NB4 (cell line): ENCODE results near the gene LAMB3.

Experiments
- DNase-seq: peaks from one replicate; pipeline ENCODE4 v3.0.0; 2010; ENCODE audit warnings: low read depth
- H3K4me3 ChIP-seq: one replicate; pipeline ENCODE4 v1.5.1; 2011; ENCODE audit warnings: mild to moderate bottlenecking, low read depth, low read length, moderate library complexity
- MYC ChIP-seq: IDR thresholded peaks from 2 replicates; pipeline ENCODE4 v1.6.1; 2011; ENCODE audit warnings: low read depth, low read length
- POLR2A ChIP-seq: IDR thresholded peaks from 2 replicates; pipeline ENCODE4 v1.6.1; 2011; ENCODE audit warnings: mild to moderate bottlenecking; ENCODE audit not compliant: insufficient read length; ENCODE audit errors: extremely low read depth
- TF ChIP-seq, protein P1 (sequence below): IDR thresholded peaks from one replicate; pipeline ENCODE4 v1.5.1; 2012; ENCODE audit warnings: low read depth, low read length
- TF ChIP-seq, protein P2 (sequence below): IDR thresholded peaks from 2 replicates; pipeline ENCODE4 v1.6.1; 2011; ENCODE audit warnings: low read depth, low read length

Gene LAMB3

DNA sequence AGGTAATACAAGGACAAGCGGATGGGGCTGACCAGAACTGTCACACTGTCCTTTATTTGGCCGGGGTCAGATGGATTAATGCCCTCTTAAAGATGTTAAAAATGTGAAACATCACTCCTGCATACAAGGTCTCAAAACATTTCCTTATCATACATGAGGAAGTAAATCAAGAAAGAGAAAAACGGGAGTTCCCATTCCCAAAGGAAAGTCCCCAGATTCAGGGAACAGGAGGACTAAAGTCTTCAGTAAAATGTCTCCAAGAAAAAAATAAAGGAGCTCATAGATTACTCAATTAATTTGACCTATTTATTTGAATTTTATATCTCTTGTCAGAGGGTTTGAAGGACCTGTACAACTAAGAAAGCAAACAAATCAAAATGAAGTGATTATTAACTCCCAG is 39.0 kb upstream of the LAMB3 start:
- no peak overlapping the region for H3K4me3 ChIP-seq
- TF ChIP-seq, protein P1, sequence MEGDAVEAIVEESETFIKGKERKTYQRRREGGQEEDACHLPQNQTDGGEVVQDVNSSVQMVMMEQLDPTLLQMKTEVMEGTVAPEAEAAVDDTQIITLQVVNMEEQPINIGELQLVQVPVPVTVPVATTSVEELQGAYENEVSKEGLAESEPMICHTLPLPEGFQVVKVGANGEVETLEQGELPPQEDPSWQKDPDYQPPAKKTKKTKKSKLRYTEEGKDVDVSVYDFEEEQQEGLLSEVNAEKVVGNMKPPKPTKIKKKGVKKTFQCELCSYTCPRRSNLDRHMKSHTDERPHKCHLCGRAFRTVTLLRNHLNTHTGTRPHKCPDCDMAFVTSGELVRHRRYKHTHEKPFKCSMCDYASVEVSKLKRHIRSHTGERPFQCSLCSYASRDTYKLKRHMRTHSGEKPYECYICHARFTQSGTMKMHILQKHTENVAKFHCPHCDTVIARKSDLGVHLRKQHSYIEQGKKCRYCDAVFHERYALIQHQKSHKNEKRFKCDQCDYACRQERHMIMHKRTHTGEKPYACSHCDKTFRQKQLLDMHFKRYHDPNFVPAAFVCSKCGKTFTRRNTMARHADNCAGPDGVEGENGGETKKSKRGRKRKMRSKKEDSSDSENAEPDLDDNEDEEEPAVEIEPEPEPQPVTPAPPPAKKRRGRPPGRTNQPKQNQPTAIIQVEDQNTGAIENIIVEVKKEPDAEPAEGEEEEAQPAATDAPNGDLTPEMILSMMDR: no peak
- no peak for TF ChIP-seq MYC
- TF ChIP-seq, protein P2, sequence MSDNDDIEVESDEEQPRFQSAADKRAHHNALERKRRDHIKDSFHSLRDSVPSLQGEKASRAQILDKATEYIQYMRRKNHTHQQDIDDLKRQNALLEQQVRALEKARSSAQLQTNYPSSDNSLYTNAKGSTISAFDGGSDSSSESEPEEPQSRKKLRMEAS: no peak
- no peak for TF ChIP-seq POLR2A
- no peak for DNase-seq

DNA sequence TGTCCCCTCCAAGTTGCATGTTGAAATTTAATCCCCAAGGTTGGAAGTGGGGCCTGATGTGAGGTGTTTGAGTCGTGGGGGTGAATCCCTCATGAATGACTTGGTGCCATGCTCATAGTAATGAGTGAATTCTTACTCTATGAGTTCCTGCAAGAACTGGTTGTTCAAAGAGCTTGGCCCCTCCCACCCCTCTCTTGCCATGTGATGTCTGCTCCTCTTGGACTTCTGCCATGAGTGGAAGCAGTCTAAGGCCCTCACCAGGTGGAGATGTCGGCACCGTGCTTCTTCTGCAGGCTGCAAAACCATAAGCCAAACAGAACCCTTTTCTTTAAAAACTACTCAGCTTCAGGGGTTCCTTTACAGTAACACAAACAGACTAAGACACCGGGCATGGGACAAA is 37.3 kb upstream of the LAMB3 start:
- TF ChIP-seq, protein P1: no peak
- DNase-seq: no peak
- H3K4me3 ChIP-seq: no peak overlapping the region

DNA sequence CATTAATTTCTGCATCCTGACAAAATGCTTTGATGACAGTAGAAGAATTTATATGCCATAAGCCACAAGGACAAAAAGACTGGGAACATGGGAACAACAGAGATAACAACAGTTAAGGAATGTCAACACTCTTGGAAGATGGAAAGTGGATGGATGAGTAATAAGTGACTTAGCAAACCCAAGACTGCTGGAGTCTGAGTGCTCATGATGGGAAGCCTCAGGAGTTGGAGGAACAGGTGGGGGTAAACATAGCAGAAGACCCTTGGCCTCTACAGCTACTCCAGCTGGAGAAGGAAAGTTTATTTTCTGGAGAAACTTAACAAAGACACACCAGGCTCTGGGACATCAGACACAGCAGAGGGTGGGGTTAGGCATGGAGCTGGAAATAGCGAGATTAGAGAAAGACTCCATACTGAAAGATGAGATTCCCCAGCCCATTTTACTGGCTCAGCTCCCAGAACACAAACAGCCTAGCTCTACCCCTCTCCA is 36.6 kb upstream of the LAMB3 start:
- TF ChIP-seq, protein P2: no peak
- TF ChIP-seq MYC (no peak), POLR2A (no peak)
- TF ChIP-seq, protein P1: no peak
- DNase-seq: no peak
- H3K4me3 ChIP-seq: no peak overlapping the region

DNA sequence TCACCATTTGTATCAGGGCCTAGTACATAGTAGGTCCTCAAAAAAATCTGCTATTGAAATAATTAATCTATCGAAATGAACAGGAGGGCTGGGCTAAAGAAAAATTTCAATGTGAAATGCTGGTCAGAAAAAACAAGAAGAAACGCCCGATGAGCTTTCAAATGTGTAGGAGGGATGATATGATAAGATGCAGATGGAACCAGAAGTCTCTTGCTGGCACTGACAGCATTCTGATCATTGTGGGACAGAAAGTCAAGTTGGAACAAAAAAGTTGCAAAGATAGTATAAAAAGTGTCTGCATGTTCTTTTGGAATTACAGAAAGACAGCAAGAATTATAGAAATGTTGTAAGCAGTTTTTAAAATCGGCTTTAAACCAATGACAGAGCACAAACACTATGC is 34.1 kb upstream of the LAMB3 start:
- DNase-seq: no peak
- TF ChIP-seq POLR2A (no peak), MYC (no peak)
- TF ChIP-seq, protein P1: no peak
- TF ChIP-seq, protein P2: no peak
- no peak overlapping the region for H3K4me3 ChIP-seq

DNA sequence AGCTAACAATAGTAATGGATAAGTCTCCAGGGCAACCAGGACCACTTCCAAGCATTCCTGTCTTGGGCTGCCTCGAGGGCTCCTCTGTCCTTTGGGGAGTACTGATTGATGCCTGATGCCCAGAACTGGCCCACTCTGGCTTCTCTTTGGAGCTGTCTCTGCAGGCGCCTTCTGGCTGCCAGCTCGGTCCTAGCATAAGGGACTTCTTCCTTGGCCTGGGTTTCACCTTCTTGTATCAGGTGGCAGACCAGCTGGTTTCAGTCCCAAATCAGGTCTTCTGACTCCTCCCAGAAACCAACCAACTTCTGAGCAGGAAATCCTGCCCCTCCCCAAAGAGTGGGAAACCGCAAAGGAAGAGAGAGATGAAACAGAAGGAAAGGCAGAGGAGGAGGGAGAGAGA is 33.6 kb upstream of the LAMB3 start:
- H3K4me3 ChIP-seq: no peak overlapping the region
- TF ChIP-seq MYC (no peak), POLR2A (no peak)
- TF ChIP-seq, protein P2: no peak
- TF ChIP-seq, protein P1: no peak
- no peak for DNase-seq

DNA sequence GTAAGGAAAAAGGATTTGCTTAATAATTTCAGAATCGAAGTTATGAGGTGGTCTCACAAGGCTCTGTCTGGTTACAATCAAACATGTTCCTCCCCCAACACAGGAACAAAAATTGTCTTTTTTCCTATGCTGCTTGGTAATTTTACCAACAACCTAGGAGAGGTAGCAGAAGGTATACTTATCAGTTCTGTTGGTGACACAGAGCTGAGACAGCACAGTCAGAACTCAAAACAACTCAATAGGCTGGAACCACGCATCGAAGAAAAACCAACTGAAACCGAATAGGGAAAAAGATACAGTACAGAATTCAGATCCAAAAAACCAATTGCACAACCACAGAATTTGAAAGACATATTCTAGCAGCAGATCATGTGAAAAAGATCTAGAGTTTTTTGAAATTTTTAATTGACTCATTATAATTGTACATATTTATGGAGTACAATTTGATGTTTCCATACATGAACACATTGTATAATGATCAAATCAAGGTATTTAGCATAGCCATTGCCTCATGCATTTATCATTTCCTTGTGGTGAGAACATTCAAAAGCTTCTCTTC is 26.8 kb upstream of the LAMB3 start:
- TF ChIP-seq MYC (no peak), POLR2A (no peak)
- TF ChIP-seq, protein P1: no peak
- TF ChIP-seq, protein P2: no peak
- no peak overlapping the region for H3K4me3 ChIP-seq
- no peak for DNase-seq
